ENCODE results near the gene FBXL14. TPM values are rescaled to one million over a fixed set of nuclear protein-coding genes. Genes with fewer than 3 reads are reported as not detected.
A peak's percentile ranks its signal among the peaks of the same experiment; 100 is the strongest.

Gene FBXL14
- total and polyA plus RNA-seq, 7 donors, result 7.5 to 26.4 (median 12.2) TPM

GRCh38 chr12:1525858-1526257 is 68.5 kb downstream of the FBXL14 start:
- Histone ChIP-seq H3K4me1 (peaks cover 0 to 10% (median 8%) of the 10 kb centered on the region in 4 donors), H3K4me3 (no peak overlapping the region), H3K9me3 (no peaks in the 10 kb centered on the region), H3K36me3 (no peaks in the 10 kb centered on the region), H3K27ac (no peak overlapping the region), H3K27me3 (peaks cover 0 to 24% (median 5%) of the 10 kb centered on the region in 3 donors)
- intact Hi-C loops (cut with DNase I), result no loop called here
- TF ChIP-seq, protein P1, sequence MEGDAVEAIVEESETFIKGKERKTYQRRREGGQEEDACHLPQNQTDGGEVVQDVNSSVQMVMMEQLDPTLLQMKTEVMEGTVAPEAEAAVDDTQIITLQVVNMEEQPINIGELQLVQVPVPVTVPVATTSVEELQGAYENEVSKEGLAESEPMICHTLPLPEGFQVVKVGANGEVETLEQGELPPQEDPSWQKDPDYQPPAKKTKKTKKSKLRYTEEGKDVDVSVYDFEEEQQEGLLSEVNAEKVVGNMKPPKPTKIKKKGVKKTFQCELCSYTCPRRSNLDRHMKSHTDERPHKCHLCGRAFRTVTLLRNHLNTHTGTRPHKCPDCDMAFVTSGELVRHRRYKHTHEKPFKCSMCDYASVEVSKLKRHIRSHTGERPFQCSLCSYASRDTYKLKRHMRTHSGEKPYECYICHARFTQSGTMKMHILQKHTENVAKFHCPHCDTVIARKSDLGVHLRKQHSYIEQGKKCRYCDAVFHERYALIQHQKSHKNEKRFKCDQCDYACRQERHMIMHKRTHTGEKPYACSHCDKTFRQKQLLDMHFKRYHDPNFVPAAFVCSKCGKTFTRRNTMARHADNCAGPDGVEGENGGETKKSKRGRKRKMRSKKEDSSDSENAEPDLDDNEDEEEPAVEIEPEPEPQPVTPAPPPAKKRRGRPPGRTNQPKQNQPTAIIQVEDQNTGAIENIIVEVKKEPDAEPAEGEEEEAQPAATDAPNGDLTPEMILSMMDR (IDR thresholded peaks at IDR 0.05), result no peak
- TF ChIP-seq EP300 (IDR thresholded peaks at IDR 0.05), result no peak
- TF ChIP-seq POLR2A (IDR thresholded peaks at IDR 0.05), result no peak
- no peak for TF ChIP-seq POLR2AphosphoS5 (IDR thresholded peaks at IDR 0.05)
- WGBS, 2 donors, result 75 to 82% methylated on average over 10 of the region's 10 CpGs
- DNase-seq, result no peak

GRCh38 chr12:1523558-1524050 is 70.8 kb downstream of the FBXL14 start:
- H3K36me3 ChIP-seq, result no peaks in the 10 kb centered on the region
- intact Hi-C loops (cut with DNase I), result no loop called here
- peak; percentile 49 for DNase-seq
- H3K27me3 ChIP-seq, result peaks cover 0 to 13% (median 0%) of the 10 kb centered on the region in 3 donors
- WGBS, 2 donors, result 73 to 85% methylated on average over 13 of the region's 13 CpGs
- H3K4me3 ChIP-seq, result no peak overlapping the region
- H3K9me3 ChIP-seq, result no peaks in the 10 kb centered on the region
- H3K27ac ChIP-seq, result no peak overlapping the region
- H3K4me1 ChIP-seq, result peaks cover 0 to 12% (median 10%) of the 10 kb centered on the region in 4 donors
- TF ChIP-seq POLR2A (IDR thresholded peaks at IDR 0.05) (no peak), POLR2AphosphoS5 (IDR thresholded peaks at IDR 0.05) (no peak), EP300 (IDR thresholded peaks at IDR 0.05) (no peak)
- TF ChIP-seq, protein P1 (IDR thresholded peaks at IDR 0.05), result no peak

DNA sequence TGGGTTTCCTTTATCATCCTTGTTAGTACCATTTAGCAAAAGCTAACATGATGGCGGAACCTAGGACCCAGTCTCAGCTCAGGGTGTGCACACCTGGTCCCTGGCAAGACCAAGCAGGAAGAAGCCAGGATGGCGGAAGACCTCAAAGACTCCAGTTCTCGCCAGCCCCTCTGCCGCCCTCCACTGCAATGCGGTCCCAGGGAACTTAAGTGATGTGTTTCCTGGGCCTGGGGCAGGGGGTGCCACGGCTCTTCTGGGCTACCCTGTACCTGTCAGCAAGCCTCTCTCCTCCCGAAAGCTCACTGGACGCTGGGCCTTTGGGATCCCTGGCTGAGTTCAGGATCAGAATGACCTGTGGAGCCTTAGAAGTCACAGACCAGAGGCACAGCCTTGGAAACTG is 71.3 kb downstream of the FBXL14 start:
- TF ChIP-seq EP300 (IDR thresholded peaks at IDR 0.05), result no peak
- TF ChIP-seq, protein P1 (IDR thresholded peaks at IDR 0.05), result no peak
- TF ChIP-seq POLR2A (IDR thresholded peaks at IDR 0.05), result no peak
- TF ChIP-seq POLR2AphosphoS5 (IDR thresholded peaks at IDR 0.05), result no peak
- H3K27me3 ChIP-seq, result peaks cover 0 to 13% (median 0%) of the 10 kb centered on the region in 3 donors
- H3K9me3 ChIP-seq, result no peaks in the 10 kb centered on the region
- no peak overlapping the region for H3K27ac ChIP-seq
- no peak for DNase-seq
- no peaks in the 10 kb centered on the region for H3K36me3 ChIP-seq
- WGBS, 2 donors, result 94 to 95% methylated on average over 8 of the region's 8 CpGs
- peaks cover 0 to 12% (median 10%) of the 10 kb centered on the region in 4 donors for H3K4me1 ChIP-seq
- intact Hi-C loops (cut with DNase I), result no loop called here
- H3K4me3 ChIP-seq, result no peak overlapping the region

GRCh38 chr12:1519642-1520041 is 74.7 kb downstream of the FBXL14 start:
- intact Hi-C loops (cut with DNase I), result no loop called here
- no peaks in the 10 kb centered on the region for H3K9me3 ChIP-seq
- DNase-seq, result no peak
- H3K27ac ChIP-seq, result no peak overlapping the region
- no peaks in the 10 kb centered on the region for H3K36me3 ChIP-seq
- no peak overlapping the region for H3K4me3 ChIP-seq
- peaks cover 0 to 12% (median 10%) of the 10 kb centered on the region in 4 donors for H3K4me1 ChIP-seq
- TF ChIP-seq EP300 (IDR thresholded peaks at IDR 0.05) (no peak), POLR2A (IDR thresholded peaks at IDR 0.05) (no peak), POLR2AphosphoS5 (IDR thresholded peaks at IDR 0.05) (no peak)
- TF ChIP-seq, protein P1 (IDR thresholded peaks at IDR 0.05), result no peak
- peaks cover 0 to 7% (median 0%) of the 10 kb centered on the region in 3 donors for H3K27me3 ChIP-seq
- WGBS, 2 donors, result 33 to 55% methylated on average over 5 of the region's 5 CpGs
